PC-9 (cell line): Measurements from ENCODE around the gene ATP8B3. TPM values are rescaled to one million over a fixed set of nuclear protein-coding genes. Genes with fewer than 3 reads are reported as not detected.

Experiments used
- BruUV-seq: library from RNA; stranded (reverse); fragments of 400-500 nt; replicated peaks from 2 replicates; lab custom pipeline; 2021; lab: Mats Ljungman, UMichigan
- CTCF ChIA-PET: fragments of 300-600 bp; sonication (Branson Sonifier 250); formaldehyde crosslinking; loops from one replicate; lab custom pipeline; 2022; ENCODE audit warnings: antibody characterized with exemption; lab: Charles Lee
- POLR2A ChIA-PET: fragments of 300-600 bp; sonication (Branson Sonifier 250); formaldehyde crosslinking; loops from one replicate; lab custom pipeline; 2022; ENCODE audit warnings: antibody characterized with exemption; ENCODE audit not compliant: unreplicated experiment; lab: Charles Lee
- DNase-seq, 2 experiments: peaks; one replicate each; pipeline versions ENCODE4 v3.0.0 to v3.0.0-alpha.2; 2015 to 2022; ENCODE audit warnings: mixed read lengths in 1 of 2
- H2AFZ ChIP-seq: fragments of 200-600 bp; sonication (generic); 2 replicates; pipeline ENCODE4 v1.8.1; 2017; ENCODE audit warnings: antibody characterized with exemption
- H3F3A ChIP-seq: fragments of 200-600 bp; sonication (generic); 2 replicates; pipeline ENCODE4 v1.8.1; 2017; ENCODE audit warnings: antibody characterized with exemption, mild to moderate bottlenecking, low read depth; ENCODE audit not compliant: insufficient read depth
- H3K27ac ChIP-seq: fragments of 200-600 bp; sonication (generic); 2 replicates; pipeline ENCODE4 v1.6.1; 2016; ENCODE audit warnings: mixed run types
- H3K27me3 ChIP-seq: fragments of 200-600 bp; sonication (generic); 2 replicates; pipeline ENCODE4 v1.6.1; 2016; ENCODE audit warnings: low read depth, mixed run types; ENCODE audit not compliant: insufficient read depth
- H3K36me3 ChIP-seq: fragments of 200-600 bp; sonication (generic); 2 replicates; pipeline ENCODE4 v1.6.1; 2016; ENCODE audit warnings: low read depth, mixed run types
- H3K4me1 ChIP-seq: fragments of 200-600 bp; sonication (generic); replicated peaks from 2 replicates; pipeline ENCODE4 v1.6.1; 2016; ENCODE audit warnings: mixed run types; ENCODE audit not compliant: insufficient read depth
- H3K4me2 ChIP-seq: fragments of 200-600 bp; sonication (generic); 2 replicates; pipeline ENCODE4 v1.6.1; 2017; ENCODE audit warnings: mixed run types
- H3K4me3 ChIP-seq: fragments of 200-600 bp; sonication (generic); 2 replicates; pipeline ENCODE4 v1.6.1; 2016; ENCODE audit warnings: mixed run types
- H3K79me2 ChIP-seq: fragments of 200-600 bp; sonication (generic); 2 replicates; pipeline ENCODE4 v1.6.1; 2017; ENCODE audit warnings: low read depth, mixed run types
- H3K9me2 ChIP-seq: fragments of 200-600 bp; sonication (generic); 2 replicates; pipeline ENCODE4 v1.8.1; 2017; ENCODE audit warnings: mild to moderate bottlenecking; ENCODE audit not compliant: insufficient read depth
- H3K9me3 ChIP-seq: fragments of 200-600 bp; sonication (generic); 2 replicates; pipeline ENCODE4 v1.8.1; 2016; ENCODE audit warnings: low read depth; ENCODE audit not compliant: insufficient read depth
- H4K20me1 ChIP-seq: fragments of 200-600 bp; sonication (generic); 2 replicates; pipeline ENCODE4 v1.8.1; 2017; ENCODE audit not compliant: insufficient read depth
- EZH2 ChIP-seq: fragments of 200-600 bp; sonication (generic); IDR thresholded peaks from 2 replicates; pipeline ENCODE4 v1.8.0; 2017; ENCODE audit warnings: antibody characterized with exemption, low read depth
- intact Hi-C: fragments of 100-400 bp; cut with micrococcal nuclease; formaldehyde crosslinking; loops from one replicate; pipeline ENCODE4 v1.10.0; 2022; ENCODE audit not compliant: unreplicated experiment
- total RNA-seq: library from RNA; stranded (reverse); gene quantifications from 2 replicates; pipeline ENCODE4 v1.2.3, GENCODE V29; 2021
- TF ChIP-seq, protein P1 (sequence below): fragments of 200-600 bp; sonication (generic); conservative IDR thresholded peaks from 2 replicates; pipeline ENCODE4 v1.6.1; 2017; ENCODE audit warnings: mixed run types, antibody characterized with exemption, mild to moderate bottlenecking, moderate library complexity

The ATP8B3 gene
- total RNA-seq, 1 experiment from 2014 or later = 8.3 TPM

DNA sequence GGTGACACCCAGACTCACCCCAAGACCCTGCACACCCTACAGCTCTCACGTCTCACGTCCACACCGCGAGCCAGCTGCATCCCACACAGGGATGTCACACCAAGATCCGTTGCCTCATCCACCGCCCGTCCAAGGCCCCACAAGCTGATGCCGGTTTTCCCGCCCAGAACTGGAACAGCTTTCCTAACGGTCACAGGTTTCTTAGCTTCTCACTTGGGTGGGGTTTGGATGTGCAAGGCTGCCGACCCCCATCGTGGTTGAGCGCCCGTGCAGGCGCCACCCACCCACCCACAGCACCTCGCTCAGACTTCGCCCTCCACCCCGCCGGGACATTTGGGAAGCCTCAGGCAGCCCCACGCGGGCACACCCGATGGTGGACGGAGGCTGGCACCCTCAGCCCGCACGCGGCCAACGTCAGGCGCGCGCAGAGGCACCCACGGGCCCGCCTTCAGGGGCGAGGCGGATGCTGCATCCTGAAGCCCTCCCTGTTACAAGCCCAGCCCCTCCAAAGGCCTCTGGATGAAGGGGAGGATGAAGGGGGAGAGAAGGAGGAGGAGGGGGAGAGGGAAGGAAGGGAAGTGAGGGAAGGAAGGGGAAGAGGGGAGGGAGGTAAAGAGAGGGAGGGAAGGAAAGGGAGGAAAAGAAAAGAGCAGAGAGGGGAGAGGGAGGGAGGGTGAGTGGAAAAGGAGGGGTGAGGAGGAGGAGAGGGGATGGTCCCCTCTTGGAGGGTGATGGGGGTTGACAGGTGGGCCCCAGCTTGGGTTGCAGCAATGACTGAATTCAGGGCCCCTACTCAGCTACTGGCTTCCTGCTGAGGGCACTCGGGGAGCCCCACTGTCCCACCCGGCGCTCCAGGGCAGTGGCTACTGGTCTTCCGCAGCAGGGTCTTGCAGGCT is 45.9 kb downstream of the ATP8B3 start:
- Histone ChIP-seq H3K27me3 (no peaks in the 10 kb centered on the region), H4K20me1 (no peaks in the 10 kb centered on the region), H3K36me3 (no peaks in the 10 kb centered on the region), H3K9me2 (no peaks in the 10 kb centered on the region), H3K27ac (no peak overlapping the region), H3K4me3 (no peak overlapping the region), H3F3A (no peaks in the 10 kb centered on the region; the same call in 1 of the 2 replicates), H3K9me3 (no peaks in the 10 kb centered on the region), H3K4me1 (no peaks in the 10 kb centered on the region), H3K4me2 (no peak overlapping the region), H2AFZ (no peak overlapping the region), H3K79me2 (no peaks in the 10 kb centered on the region)
- ChIA-PET POLR2A (no interaction called here), CTCF (interaction anchor here (0.7 to 1.2 kb wide), 2 partner anchors 93 to 277 kb away, joined by 3 to 4 read pairs; no protein-coding TSS in a partner anchor)
- no peak for TF ChIP-seq EZH2
- TF ChIP-seq, protein P1, sequence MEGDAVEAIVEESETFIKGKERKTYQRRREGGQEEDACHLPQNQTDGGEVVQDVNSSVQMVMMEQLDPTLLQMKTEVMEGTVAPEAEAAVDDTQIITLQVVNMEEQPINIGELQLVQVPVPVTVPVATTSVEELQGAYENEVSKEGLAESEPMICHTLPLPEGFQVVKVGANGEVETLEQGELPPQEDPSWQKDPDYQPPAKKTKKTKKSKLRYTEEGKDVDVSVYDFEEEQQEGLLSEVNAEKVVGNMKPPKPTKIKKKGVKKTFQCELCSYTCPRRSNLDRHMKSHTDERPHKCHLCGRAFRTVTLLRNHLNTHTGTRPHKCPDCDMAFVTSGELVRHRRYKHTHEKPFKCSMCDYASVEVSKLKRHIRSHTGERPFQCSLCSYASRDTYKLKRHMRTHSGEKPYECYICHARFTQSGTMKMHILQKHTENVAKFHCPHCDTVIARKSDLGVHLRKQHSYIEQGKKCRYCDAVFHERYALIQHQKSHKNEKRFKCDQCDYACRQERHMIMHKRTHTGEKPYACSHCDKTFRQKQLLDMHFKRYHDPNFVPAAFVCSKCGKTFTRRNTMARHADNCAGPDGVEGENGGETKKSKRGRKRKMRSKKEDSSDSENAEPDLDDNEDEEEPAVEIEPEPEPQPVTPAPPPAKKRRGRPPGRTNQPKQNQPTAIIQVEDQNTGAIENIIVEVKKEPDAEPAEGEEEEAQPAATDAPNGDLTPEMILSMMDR = no peak
- BruUV-seq = no TSS peak
- DNase-seq = no peak
- intact Hi-C loops = loop anchor here (10.0 kb wide), 1 partner anchor 161 kb away; the partner anchor contains the start of gene UQCR11

- H3K27ac ChIP-seq = no peak overlapping the region
- H3K4me2 ChIP-seq = no peak overlapping the region
- TF ChIP-seq EZH2 = no peak
- TF ChIP-seq, protein P1 = no peak
- H3K9me2 ChIP-seq = no peaks in the 10 kb centered on the region
- H3K27me3 ChIP-seq = no peaks in the 10 kb centered on the region
- H3K36me3 ChIP-seq = no peaks in the 10 kb centered on the region
- H3K4me3 ChIP-seq = no peak overlapping the region
- BruUV-seq = no TSS peak
- no peak overlapping the region for H2AFZ ChIP-seq
- H3K9me3 ChIP-seq = no peaks in the 10 kb centered on the region
- no peaks in the 10 kb centered on the region for H3F3A ChIP-seq
- H4K20me1 ChIP-seq = no peaks in the 10 kb centered on the region
- intact Hi-C loops = loop anchor here (10.0 kb wide), 1 partner anchor 161 kb away; the partner anchor contains the start of gene UQCR11
- H3K79me2 ChIP-seq = no peaks in the 10 kb centered on the region
- no peaks in the 10 kb centered on the region for H3K4me1 ChIP-seq
- POLR2A ChIA-PET = no interaction called here
- DNase-seq = no peak
- CTCF ChIA-PET = no interaction called here
These were observed 46.7 kb downstream of the ATP8B3 start for GRCh38 chr19:1765232-1765903.

GRCh38 chr19:1764729-1765128 is 47.3 kb downstream of the ATP8B3 start:
- ChIA-PET CTCF (no interaction called here), POLR2A (no interaction called here)
- Histone ChIP-seq H3K36me3 (no peaks in the 10 kb centered on the region), H3K27me3 (no peaks in the 10 kb centered on the region), H3K4me3 (no peak overlapping the region), H2AFZ (no peak overlapping the region), H3K79me2 (no peaks in the 10 kb centered on the region), H4K20me1 (no peaks in the 10 kb centered on the region), H3K4me1 (no peaks in the 10 kb centered on the region), H3F3A (no peaks in the 10 kb centered on the region), H3K9me3 (no peaks in the 10 kb centered on the region), H3K4me2 (no peak overlapping the region), H3K9me2 (no peaks in the 10 kb centered on the region), H3K27ac (no peak overlapping the region)
- DNase-seq = no peak
- intact Hi-C loops = loop anchor here (10.0 kb wide), 1 partner anchor 160 kb away; the partner anchor contains the start of gene UQCR11
- no peak for TF ChIP-seq EZH2
- TF ChIP-seq, protein P1 = no peak
- no TSS peak for BruUV-seq
